Raji (cell line): ENCODE measurements around the gene CSNK1G3.

Experiments used
- POLR2A ChIP-seq: IDR thresholded peaks from 2 replicates; pipeline ENCODE4 v1.6.1; 2011; ENCODE audit warnings: low read depth, low read length, control low read depth; ENCODE audit not compliant: insufficient read depth

The CSNK1G3 gene

GRCh38 chr5:123594434-123594833, 82.5 kb downstream of the CSNK1G3 start:
- TF ChIP-seq POLR2A: no peak

- TF ChIP-seq POLR2A: no peak
Observed at GRCh38 chr5:123597018-123597417, 85.0 kb downstream of the CSNK1G3 start.

- no peak for TF ChIP-seq POLR2A
Observed at GRCh38 chr5:123598028-123598689, 86.2 kb downstream of the CSNK1G3 start.

- TF ChIP-seq POLR2A: no peak
Observed at GRCh38 chr5:123599171-123599570, 87.2 kb downstream of the CSNK1G3 start.

GRCh38 chr5:123601610-123602009, 89.6 kb downstream of the CSNK1G3 start:
- no peak for TF ChIP-seq POLR2A

GRCh38 chr5:123605822-123606221, 93.8 kb downstream of the CSNK1G3 start:
- TF ChIP-seq POLR2A: no peak

GRCh38 chr5:123610209-123610608, 98.2 kb downstream of the CSNK1G3 start:
- TF ChIP-seq POLR2A: no peak

GRCh38 chr5:123610665-123611405, 98.9 kb downstream of the CSNK1G3 start:
- no peak for TF ChIP-seq POLR2A

GRCh38 chr5:123611406-123611709, 99.4 kb downstream of the CSNK1G3 start:
- TF ChIP-seq POLR2A: no peak

GRCh38 chr5:123617561-123617960, 105.6 kb downstream of the CSNK1G3 start:
- no peak for TF ChIP-seq POLR2A

GRCh38 chr5:123626051-123626450, 114.1 kb downstream of the CSNK1G3 start:
- no peak for TF ChIP-seq POLR2A

GRCh38 chr5:123628860-123629544, 117.0 kb downstream of the CSNK1G3 start:
- TF ChIP-seq POLR2A: no peak

- no peak for TF ChIP-seq POLR2A
Observed at GRCh38 chr5:123636006-123636405, 124.0 kb downstream of the CSNK1G3 start.

- no peak for TF ChIP-seq POLR2A
Observed at GRCh38 chr5:123639244-123639643, 127.3 kb downstream of the CSNK1G3 start.

GRCh38 chr5:123645024-123645603, 133.1 kb downstream of the CSNK1G3 start:
- no peak for TF ChIP-seq POLR2A

- TF ChIP-seq POLR2A: no peak
Observed at GRCh38 chr5:123647066-123647465, 135.1 kb downstream of the CSNK1G3 start.

GRCh38 chr5:123651234-123651633, 139.3 kb downstream of the CSNK1G3 start:
- no peak for TF ChIP-seq POLR2A

GRCh38 chr5:123659011-123659410, 147.0 kb downstream of the CSNK1G3 start:
- TF ChIP-seq POLR2A: no peak
